ENCODE data around the gene DLAT. TPM values are rescaled to one million over a fixed set of nuclear protein-coding genes. Genes with fewer than 3 reads are reported as not detected.
"Not testable (repeated sequence)": the region's sequence is repeated elsewhere in the genome, so short reads cannot be mapped to it uniquely, and the experiment has no call there.

DLAT gene
- total RNA-seq, 1 experiment from 2014 or later = 50.2 TPM

GRCh38 chr11:112086422-112087191 is 61.4 kb downstream of the DLAT start, which contains the start of the genes SDHD and TIMM8B:
Gene SDHD (plus strand): TSS chr11:112086873. CDS start chr11:112086908, 35 bp downstream.
Gene TIMM8B (minus strand): TSS chr11:112086756. CDS start chr11:112086723, 33 bp downstream.
- DNase-seq (ENCODE audit: low read depth, low spot score) = peak; percentile 96
- in situ Hi-C loops (cut with HindIII; ENCODE audit: low pct_unique_long_range_greater_than_20kb, low sequenced_read_pairs) = no loop called here

- in situ Hi-C loops (cut with HindIII; ENCODE audit: low pct_unique_long_range_greater_than_20kb, low sequenced_read_pairs) = no loop called here
- no peak for DNase-seq (ENCODE audit: low read depth, low spot score)
These were observed 62.0 kb downstream of the DLAT start for GRCh38 chr11:112087212-112087611.

- in situ Hi-C loops (cut with HindIII; ENCODE audit: low pct_unique_long_range_greater_than_20kb, low sequenced_read_pairs); DNase-seq (ENCODE audit: low read depth, low spot score): not testable (repeated sequence)
These were observed 70.1 kb downstream of the DLAT start for GRCh38 chr11:112095302-112095701.

GRCh38 chr11:112096194-112096593 is 71.0 kb downstream of the DLAT start:
- in situ Hi-C loops (cut with HindIII; ENCODE audit: low pct_unique_long_range_greater_than_20kb, low sequenced_read_pairs) = no loop called here
- DNase-seq (ENCODE audit: low read depth, low spot score) = no peak

GRCh38 chr11:112097734-112098528 is 72.7 kb downstream of the DLAT start:
- in situ Hi-C loops (cut with HindIII; ENCODE audit: low pct_unique_long_range_greater_than_20kb, low sequenced_read_pairs) = no loop called here

GRCh38 chr11:112100462-112100861 is 75.3 kb downstream of the DLAT start:
- no peak for DNase-seq (ENCODE audit: low read depth, low spot score)
- in situ Hi-C loops (cut with HindIII; ENCODE audit: low pct_unique_long_range_greater_than_20kb, low sequenced_read_pairs) = no loop called here

More at GRCh38 chr11:112097734-112098528, 72.7 kb downstream of the DLAT start:
- no peak for DNase-seq (ENCODE audit: low read depth, low spot score)

- no peak for DNase-seq (ENCODE audit: low read depth, low spot score)
- in situ Hi-C loops (cut with HindIII; ENCODE audit: low pct_unique_long_range_greater_than_20kb, low sequenced_read_pairs) = no loop called here
These were observed 78.2 kb downstream of the DLAT start for GRCh38 chr11:112103446-112103845.

GRCh38 chr11:112106070-112106469 is 80.9 kb downstream of the DLAT start:
- DNase-seq (ENCODE audit: low read depth, low spot score) = no peak
- in situ Hi-C loops (cut with HindIII; ENCODE audit: low pct_unique_long_range_greater_than_20kb, low sequenced_read_pairs) = no loop called here

Small RNA genes lying within 50 kb of the gene (small RNA-seq; reads per million reads assigned to genes)
- 0 reads per million in 2 experiments for gene AP000907.3
- gene RNU6-893P = 0 to 0.10 reads per million in 2 experiments

Other genes starting within 250 kb of the DLAT start
- 33.6 and 39.0 TPM in 2 replicates for gene ALG9, start 153.8 kb upstream of the DLAT start, total RNA-seq (2014; rRNA removed; shearing (Covaris generic))
- gene FDXACB1, start 146.2 kb upstream of the DLAT start, total RNA-seq (2014; rRNA removed; shearing (Covaris generic)) = 2.0 and 2.2 TPM in 2 replicates
- 39.3 and 40.6 TPM in 2 replicates for gene CFAP68, start 145.9 kb upstream of the DLAT start, total RNA-seq (2014; rRNA removed; shearing (Covaris generic))
- 5.0 and 9.9 TPM in 2 replicates for gene CRYAB, start 113.6 kb upstream of the DLAT start, total RNA-seq (2014; rRNA removed; shearing (Covaris generic))
- not detected in 2 replicates for gene HSPB2, start 112.7 kb upstream of the DLAT start, total RNA-seq (2014; rRNA removed; shearing (Covaris generic))
- gene C11orf52, start 106.5 kb upstream of the DLAT start, total RNA-seq (2014; rRNA removed; shearing (Covaris generic)) = not detected in 2 replicates
- 5.3 and 5.4 TPM in 2 replicates for gene DIXDC1, start 88.1 kb upstream of the DLAT start, total RNA-seq (2014; rRNA removed; shearing (Covaris generic))
- gene PIH1D2, start 48.6 kb downstream of the DLAT start, total RNA-seq (2014; rRNA removed; shearing (Covaris generic)) = 1.1 TPM in 2 replicates
- gene NKAPD1, start 48.9 kb downstream of the DLAT start, total RNA-seq (2014; rRNA removed; shearing (Covaris generic)) = 21.6 and 24.1 TPM in 2 replicates
- gene TIMM8B, start 61.3 kb downstream of the DLAT start, total RNA-seq (2014; rRNA removed; shearing (Covaris generic)) = 73.0 and 82.7 TPM in 2 replicates
- gene SDHD, start 61.5 kb downstream of the DLAT start, total RNA-seq (2014; rRNA removed; shearing (Covaris generic)) = 169 and 200 TPM in 2 replicates
- 0.71 and 1.3 TPM in 2 replicates for gene IL18, start 138.7 kb downstream of the DLAT start, total RNA-seq (2014; rRNA removed; shearing (Covaris generic))
- 0.43 and 0.48 TPM in 2 replicates for gene TEX12, start 142.0 kb downstream of the DLAT start, total RNA-seq (2014; rRNA removed; shearing (Covaris generic))
- 0.37 and 1.4 TPM in 2 replicates for gene BCO2, start 150.1 kb downstream of the DLAT start, total RNA-seq (2014; rRNA removed; shearing (Covaris generic))
- gene PTS, start 201.0 kb downstream of the DLAT start, total RNA-seq (2014; rRNA removed; shearing (Covaris generic)) = 46.1 and 59.4 TPM in 2 replicates
- not detected in 2 replicates for gene PLET1, start 235.5 kb downstream of the DLAT start, total RNA-seq (2014; rRNA removed; shearing (Covaris generic))

Measured in SK-MEL-5 (cell line).